HL-60 (cell line): ENCODE data around the gene CGRRF1.

Source experiments
- CTCF ChIP-seq: IDR thresholded peaks from one replicate; pipeline ENCODE4 v1.5.1; 2011; ENCODE audit warnings: low read length, control low read depth, inconsistent platforms; ENCODE audit not compliant: insufficient read depth
- GABPA ChIP-seq: IDR thresholded peaks from 2 replicates; pipeline ENCODE4 v1.6.1; 2012; ENCODE audit warnings: low read depth
- POLR2AphosphoS5 ChIP-seq: IDR thresholded peaks from 2 replicates; pipeline ENCODE4 v1.6.1; 2012; ENCODE audit warnings: low read depth
- SPI1 ChIP-seq: IDR thresholded peaks from 2 replicates; pipeline ENCODE4 v1.6.1; 2012; ENCODE audit warnings: low read depth, mild to moderate bottlenecking, borderline replicate concordance

- TF ChIP-seq CTCF: no peak
- TF ChIP-seq POLR2AphosphoS5: no peak
- no peak for TF ChIP-seq SPI1
- TF ChIP-seq GABPA: no peak
Measured at GRCh38 chr14:54548491-54548890, 38.8 kb downstream of the CGRRF1 start.
